ENCODE data around the gene RALGPS1.

Gene RALGPS1, protein sequence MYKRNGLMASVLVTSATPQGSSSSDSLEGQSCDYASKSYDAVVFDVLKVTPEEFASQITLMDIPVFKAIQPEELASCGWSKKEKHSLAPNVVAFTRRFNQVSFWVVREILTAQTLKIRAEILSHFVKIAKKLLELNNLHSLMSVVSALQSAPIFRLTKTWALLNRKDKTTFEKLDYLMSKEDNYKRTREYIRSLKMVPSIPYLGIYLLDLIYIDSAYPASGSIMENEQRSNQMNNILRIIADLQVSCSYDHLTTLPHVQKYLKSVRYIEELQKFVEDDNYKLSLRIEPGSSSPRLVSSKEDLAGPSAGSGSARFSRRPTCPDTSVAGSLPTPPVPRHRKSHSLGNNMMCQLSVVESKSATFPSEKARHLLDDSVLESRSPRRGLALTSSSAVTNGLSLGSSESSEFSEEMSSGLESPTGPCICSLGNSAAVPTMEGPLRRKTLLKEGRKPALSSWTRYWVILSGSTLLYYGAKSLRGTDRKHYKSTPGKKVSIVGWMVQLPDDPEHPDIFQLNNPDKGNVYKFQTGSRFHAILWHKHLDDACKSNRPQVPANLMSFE

DNA sequence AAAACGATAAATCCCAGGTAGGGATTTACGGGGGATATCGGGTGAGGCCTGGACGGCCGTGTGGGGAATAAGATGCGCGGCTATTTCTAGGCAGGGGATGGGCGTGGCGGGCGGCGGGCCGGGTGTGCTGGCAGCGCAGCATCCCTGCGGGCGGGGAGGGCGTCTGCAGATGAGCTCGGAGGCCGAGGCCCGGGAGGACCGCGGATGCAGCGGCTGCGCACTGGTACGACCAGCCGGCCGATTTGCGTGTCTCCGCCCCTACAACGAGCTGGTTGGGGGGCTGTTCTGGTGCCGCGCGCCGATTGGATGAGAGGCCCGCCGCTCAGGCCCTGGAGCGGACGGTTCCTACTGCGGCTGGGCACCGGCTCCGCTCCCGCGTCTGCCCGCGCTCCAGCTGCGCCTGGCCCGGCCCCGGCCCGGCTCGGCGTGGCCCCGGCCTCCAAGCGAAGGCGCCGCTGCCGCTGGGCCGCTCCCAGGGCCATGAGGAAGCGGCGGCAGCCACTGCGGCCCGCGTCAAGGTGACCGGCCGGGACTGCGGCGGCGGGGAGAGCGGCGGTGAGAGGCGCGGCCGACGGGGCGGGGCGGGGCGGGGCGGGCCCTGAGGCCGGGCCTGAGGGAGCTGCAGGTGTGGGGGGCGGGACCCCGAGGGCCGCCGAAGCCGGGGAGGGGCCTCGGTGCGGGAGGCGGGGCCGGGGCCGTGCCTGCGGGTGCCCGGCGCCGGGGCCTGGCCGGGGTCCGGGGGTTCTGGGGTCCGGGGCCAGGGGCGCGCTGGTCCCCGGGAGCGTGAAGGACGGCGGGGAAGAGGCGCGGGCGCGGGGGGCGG, at the start of gene RALGPS1:
RALGPS1 (plus strand) TSS at position 325 of the 823 bp plus-strand sequence. CDS start 47,508 bp downstream, outside the sequence.
- DNase-seq (ENCODE audit: low read depth), result peak; percentile 87

DNA sequence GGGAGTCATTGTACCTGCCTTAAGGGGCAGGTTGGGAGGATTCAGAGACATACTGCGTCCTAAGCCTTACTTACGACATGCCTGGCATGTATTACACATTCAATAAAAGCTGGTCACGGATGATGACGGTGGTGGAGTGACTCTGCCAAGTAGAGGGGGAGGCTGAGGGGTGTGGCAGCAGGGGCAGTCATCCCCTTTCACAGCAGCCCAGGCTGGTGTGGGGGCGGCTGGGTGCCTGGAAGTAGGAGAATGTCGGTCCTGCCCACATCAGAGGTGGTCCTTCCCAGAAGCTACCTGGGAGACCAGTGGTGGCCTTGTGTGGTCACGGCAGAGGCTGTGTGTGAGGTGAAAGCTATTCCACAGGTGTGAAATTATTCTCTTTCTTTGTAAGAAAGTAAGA, 45.2 kb upstream of the RALGPS1 start:
- no peak for DNase-seq (ENCODE audit: low read depth)

DNA sequence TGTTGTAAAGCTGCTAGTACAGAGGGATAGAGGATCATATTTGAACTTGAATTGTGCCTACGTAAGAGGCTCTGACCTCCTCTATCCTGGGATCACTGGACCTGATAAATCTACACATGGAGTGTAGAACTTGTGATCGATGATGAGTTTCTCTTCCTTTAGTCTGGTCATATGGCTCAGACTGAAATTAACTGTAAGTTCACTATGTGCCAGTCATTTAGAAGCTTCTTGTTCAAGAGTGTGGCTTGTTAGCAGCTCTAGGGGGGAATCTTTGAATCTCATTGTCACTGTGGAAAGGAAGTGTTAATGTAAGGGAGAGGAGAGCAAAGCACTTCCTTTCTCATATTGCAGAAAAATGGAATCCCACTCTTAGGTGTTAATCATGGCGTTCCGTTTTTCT, 42.1 kb upstream of the RALGPS1 start:
- no peak for DNase-seq (ENCODE audit: low read depth)

DNA sequence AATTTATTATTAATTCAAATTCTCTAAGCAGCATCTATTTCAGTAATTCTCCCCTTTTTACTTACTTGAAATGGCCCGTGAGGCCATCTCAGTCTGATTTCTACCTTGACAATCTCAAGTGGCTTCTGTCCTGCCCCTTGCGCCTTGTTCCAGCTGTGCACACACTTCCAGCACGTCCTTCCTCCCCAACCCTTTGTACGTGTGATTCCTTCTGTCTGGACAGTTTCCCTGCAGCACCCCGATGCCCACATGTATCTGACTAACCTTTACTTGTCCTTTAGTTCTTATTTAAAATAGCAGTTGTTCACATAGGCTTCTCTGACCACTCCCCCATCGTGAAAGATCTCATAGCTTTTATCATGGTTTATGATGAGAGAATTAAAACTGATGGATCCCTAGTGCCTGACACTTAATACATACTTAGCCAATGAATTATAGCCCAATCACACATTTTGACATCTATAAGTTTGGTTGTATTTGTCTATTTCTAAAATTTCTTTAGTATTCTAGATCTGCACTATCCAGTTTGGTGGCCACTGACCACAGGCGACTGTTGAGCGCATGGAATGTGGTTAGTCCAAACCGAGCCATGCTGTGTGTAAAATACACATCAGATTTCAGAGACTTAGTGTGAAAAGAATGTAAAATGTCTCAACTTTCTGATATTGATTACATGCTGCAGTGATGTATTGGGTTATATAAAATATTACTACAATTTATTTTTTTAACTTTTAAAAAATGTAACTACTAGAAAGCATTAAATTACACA, 39.9 kb upstream of the RALGPS1 start:
- no peak for DNase-seq (ENCODE audit: low read depth)

DNA sequence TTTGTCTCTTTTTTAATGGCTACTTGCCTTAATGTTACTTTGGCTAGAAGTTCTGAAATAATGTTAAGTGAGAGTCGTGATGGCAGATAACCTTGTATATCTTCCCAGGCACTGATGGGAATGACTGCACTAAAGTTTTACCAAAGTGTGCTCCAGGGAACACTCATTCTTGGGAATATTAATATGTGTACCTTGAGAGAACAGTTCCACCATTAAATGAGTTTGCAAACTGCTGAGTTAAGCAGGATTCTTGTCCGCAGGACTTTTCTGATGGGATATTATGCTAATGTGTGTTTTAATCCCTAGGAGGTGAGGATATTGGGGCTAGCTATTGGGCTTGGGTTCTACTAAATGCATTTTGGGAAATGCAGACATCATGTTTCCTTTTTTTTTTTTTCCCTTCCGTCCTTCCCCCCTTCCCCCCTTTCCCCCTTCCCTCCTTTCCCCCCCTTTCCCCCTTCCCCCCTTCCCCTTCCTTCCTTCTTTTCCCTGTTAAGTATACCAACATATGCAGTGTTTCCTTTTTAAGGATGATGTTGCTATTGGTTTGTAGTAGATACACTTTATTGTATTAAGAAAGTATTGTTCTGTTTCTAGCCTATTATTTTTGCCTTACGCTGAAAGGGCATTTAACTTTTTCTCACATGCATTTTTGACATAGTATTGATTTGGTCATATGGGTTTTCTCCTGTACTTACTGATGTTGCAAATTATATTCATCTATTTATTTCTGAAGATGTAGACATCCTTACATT, 38.6 kb upstream of the RALGPS1 start:
- DNase-seq (ENCODE audit: low read depth), result no peak

DNA sequence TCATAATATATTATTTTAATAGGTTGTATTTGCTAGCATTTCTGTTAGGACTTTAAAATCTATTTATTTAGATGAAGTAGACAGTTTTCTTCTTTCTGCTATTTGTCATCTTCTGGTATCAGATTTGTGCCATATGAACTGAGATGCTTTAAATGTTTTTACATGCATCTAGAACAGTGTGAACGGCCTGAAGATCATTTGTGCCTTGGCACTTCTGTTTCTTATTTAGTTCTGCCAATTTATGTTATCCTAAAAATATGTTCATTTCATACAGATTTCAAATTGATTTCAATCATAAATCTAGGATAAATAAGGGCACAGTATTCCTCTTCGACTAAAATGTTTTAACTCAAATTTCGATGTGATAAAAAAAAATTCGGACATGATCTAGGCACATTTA, 38.1 kb upstream of the RALGPS1 start:
- no peak for DNase-seq (ENCODE audit: low read depth)

DNA sequence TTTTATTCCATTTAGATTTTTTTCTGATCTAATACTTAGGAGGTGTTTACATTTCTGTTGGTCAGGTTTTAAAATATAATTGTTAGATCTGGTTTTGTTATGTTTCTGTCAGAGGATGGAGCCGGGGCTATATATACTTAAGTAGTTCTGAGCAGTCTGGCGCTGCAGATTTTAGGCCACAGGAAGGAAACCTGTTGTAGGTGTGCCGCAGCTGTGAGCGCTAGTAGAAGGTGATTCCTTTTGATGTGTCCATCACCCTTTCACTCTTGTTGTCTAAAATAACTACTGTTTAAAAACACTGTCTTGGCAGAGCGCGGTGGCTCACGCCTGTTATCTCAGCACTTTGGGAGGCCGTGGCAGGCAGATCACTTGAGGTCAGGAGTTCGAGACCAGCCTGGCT, 37.2 kb upstream of the RALGPS1 start:
- DNase-seq (ENCODE audit: low read depth), result no peak

DNA sequence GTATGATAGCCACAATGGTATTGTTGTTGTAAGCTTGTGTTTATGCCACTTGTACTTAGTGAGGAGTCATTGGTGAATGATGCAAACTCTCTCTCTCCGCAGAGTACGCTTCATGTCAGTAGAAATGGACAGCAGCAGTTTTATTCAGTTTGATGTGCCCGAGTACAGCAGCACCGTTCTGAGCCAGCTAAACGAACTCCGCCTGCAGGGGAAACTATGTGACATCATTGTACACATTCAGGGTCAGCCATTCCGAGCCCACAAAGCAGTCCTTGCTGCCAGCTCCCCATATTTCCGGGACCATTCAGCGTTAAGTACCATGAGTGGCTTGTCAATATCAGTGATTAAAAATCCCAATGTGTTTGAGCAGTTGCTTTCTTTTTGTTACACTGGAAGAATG, 35.3 kb upstream of the RALGPS1 start:
- DNase-seq (ENCODE audit: low read depth), result no peak

DNA sequence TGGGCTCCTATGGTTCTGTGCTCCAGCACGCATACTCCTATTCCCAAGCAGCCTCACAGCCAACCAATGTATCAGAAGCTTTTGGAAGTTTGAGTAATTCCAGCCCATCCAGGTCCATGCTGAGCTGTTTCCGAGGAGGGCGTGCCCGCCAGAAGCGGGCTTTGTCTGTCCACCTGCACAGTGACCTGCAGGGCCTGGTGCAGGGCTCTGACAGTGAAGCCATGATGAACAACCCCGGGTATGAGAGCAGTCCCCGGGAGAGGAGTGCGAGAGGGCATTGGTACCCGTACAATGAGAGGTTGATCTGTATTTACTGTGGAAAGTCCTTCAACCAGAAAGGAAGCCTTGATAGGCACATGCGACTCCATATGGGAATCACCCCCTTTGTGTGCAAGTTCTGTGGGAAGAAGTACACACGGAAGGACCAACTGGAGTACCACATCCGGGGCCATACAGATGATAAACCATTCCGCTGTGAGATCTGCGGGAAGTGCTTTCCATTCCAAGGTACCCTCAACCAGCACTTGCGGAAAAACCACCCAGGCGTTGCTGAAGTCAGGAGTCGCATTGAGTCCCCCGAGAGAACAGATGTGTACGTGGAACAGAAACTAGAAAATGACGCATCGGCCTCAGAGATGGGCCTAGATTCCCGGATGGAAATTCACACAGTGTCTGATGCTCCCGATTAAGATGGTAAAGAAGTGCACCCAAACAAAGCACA, 34.2 kb upstream of the RALGPS1 start:
- DNase-seq (ENCODE audit: low read depth), result no peak

DNA sequence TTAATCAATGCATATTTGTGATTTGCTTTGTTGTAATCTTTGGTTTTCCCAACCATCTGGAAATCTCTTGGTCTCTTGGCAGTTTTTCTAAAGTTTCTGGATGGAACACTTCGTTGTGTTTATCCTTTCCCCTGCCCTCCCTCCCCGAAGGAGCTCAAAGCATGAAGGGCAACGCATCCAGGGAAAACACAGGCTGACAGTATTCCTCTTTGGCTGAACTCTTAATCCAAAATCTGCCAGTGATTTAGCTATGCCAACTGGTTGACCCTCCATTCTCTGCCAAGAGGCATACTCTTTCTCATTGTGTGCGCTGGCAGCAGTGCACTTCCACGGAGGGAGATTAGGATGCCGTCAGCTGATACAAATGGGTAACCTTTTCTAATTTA, 33.6 kb upstream of the RALGPS1 start:
- DNase-seq (ENCODE audit: low read depth), result no peak

DNA sequence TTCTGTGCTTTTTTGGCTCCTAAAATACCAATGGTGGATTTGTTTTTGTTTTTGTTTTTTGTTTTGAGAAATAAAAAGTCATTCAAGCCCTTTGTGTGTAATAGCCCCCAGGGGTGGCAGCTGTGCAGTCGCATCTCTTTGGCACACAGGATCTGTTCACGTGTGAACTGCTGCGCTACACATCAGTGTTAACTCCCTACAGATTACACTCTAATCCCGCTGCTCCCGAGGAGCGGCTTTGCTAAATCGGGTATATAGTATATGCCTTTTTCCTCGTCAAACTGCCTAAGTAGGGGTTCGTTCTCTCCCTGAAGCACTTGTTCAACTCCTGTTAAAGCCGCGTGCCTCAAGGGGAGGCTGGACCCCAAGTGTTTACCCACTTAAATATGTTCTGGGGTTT, 31.8 kb upstream of the RALGPS1 start:
- no peak for DNase-seq (ENCODE audit: low read depth)

DNA sequence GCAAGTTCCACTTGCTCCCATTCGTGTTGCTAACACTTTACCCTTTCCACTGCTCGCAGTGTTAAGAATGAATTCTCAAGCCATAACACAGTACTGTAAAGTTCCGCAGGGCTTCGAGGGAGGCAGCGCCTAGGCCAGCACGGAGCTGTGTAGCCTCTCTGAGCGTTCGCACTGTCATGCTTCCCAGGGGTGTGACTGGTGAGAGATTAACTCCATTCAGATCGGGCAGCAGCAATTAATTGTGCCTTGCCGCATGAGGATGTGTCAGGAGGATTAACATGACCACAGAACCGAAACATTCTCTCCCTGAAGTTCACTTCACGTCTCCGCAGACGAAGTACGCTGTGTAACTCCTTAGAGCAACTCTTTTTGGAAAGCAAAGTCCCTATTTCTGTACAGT, 30.9 kb upstream of the RALGPS1 start:
- DNase-seq (ENCODE audit: low read depth), result no peak

DNA sequence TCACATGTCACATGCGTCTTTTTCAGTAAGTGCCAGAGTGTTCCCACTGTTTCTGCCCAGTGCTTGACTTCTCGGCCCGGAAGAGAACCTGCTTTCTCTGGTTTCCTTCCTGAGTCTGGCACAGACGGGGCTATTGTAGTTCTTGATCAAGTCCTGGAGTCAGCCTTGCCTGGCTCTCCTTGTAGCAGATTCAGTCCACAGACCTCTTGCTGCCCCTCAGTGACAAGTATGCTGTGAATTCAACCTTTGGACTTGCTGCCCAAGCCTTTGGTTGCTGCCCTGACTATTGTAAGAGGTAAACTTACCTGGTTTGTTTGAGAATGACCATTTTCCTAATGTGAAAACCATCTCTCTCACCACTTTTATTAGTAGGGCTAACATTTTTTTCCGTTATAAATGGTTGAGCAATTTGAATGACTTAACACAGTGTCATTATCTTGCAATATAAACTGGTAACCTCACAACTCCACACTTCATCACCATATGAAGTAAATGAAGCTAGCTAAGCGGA, 29.4 kb upstream of the RALGPS1 start:
- no peak for DNase-seq (ENCODE audit: low read depth)

DNA sequence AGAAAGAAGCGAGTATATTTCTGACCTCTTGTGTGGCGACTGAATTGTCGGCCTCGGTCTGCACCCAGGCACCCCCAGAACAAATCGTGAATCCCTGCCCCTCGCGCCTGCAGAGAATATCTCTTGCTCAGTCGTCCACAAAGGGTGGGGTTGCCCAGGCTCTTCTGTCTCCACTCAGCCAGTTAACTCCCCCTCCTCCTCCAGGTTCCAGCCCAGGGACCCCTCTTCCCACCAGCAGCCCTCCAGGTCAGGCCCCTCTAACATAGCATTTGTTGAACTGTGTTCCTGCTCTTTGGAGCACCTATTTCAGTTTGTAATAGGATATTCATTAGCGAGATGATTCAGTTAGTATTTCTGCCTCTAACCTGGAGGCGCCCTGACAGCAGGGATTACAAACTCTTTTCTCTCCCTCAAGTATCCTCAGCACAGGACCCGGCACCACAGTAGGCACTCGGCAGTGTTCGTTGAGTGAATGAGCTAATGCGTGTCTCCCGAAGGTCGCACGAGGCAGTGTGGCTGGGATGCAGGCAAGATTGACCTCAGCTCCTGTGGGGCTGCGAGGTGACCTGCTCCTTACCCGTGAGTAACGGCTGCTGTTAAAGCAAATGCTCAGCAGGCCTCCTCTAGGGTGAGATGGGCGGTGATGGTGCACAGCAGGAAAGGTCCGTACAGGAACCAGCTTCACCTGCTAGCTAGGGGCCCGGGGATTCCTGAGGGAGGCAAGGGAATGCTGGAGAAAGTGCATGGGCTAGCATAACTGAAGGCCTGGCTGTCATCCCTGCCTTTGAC, 28.4 kb upstream of the RALGPS1 start:
- DNase-seq (ENCODE audit: low read depth), result no peak

DNA sequence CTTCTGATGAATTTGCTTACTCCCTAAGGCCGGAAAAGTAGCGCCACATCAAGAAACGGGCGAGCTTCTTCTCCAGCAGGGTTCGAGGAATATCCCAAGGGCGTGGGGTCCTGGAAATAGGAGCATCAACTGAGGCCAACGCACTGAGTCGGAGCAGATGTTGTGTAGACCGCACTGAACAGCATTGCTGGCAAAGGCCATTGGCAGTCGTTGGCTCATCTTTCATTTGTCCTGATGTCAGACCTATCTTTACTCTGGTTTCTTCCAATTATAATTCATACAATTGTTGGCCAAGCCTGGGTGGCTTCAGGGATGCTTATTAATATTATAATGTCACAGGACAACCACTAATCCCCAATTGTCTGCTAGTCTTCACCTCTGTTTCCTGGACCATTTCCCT, 27.7 kb upstream of the RALGPS1 start:
- no peak for DNase-seq (ENCODE audit: low read depth)

DNA sequence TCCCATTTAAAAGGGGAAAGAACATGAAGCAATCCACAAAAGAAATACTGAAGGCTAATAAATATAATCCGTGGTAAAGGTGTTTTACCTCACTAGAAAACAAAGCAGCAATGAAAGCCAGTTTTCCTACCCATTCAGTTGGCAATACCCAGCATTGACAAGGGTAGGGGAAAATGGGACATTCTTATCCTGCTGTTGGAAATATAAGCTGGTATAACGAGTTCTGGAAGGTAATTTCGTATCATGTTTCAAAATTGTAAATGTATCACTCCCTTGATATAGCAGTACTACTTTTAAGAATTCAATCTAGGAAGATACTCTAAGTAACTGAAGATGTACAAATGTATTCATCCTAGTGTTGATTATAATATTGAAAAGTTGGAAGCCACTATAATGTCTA, 22.9 kb upstream of the RALGPS1 start:
- DNase-seq (ENCODE audit: low read depth), result no peak

DNA sequence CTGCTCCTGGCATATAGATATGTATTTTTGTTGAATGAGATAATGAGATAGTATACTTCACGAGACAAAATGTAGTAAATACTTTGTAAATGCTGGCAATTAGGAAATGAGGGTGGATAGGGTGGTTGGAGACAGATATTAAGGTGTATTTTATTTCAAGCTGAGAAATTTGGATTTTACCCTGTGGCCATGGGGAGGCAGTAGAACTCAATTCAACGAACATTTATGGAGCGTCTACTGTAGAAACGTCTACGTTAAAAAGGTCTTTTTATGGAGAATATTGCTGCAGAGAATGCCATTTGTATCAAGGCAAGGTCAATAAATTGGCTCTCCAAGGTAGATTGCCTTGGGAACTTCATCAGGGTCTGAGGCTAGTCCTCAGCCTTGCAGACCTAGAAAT, 21.5 kb upstream of the RALGPS1 start:
- no peak for DNase-seq (ENCODE audit: low read depth)

DNA sequence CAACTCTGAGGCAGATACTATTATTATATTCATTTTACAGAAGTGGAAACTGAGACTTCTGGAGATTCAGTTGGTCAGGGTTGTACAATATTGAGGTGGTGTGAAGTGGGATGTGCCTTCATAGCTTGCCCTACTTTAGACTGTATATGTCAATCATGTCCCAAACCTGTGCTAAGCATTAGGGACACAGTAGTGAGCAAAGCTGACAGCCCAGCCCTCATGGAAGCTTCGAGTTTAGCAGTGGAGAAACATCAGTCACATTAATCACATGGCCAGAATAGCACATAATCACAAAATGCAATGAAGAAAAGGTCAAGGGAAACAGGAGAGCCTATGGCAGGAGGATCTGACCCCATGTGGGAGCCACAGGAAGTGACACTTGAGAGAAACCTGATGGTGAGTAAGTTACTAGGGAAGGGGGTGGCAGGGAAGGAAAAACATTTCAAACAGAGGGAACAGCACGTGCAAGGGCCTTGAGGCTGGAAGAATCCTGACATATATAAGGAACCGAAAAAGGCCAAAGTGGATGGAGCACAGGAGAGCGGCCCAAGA, 20.5 kb upstream of the RALGPS1 start:
- DNase-seq (ENCODE audit: low read depth), result no peak

DNA sequence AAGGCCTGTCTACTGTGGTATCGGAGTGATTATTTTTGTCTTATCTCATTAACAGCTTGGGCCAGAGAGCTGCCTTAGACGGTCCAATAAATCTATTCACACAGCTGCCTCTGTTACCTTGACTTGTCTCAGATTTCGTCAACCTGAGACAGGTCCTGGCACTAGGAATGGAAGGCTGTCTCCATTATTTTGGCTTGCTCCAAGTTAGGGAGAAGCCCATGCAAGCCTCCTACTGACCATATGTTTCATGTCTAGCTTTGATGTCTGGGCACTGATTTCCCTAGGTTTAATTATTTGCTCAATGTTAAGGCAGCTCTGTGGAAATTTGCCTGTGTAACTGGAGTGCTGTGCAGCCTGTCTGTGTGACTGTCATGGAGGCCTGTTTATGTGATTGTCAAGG, 12.4 kb upstream of the RALGPS1 start:
- DNase-seq (ENCODE audit: low read depth), result no peak

DNA sequence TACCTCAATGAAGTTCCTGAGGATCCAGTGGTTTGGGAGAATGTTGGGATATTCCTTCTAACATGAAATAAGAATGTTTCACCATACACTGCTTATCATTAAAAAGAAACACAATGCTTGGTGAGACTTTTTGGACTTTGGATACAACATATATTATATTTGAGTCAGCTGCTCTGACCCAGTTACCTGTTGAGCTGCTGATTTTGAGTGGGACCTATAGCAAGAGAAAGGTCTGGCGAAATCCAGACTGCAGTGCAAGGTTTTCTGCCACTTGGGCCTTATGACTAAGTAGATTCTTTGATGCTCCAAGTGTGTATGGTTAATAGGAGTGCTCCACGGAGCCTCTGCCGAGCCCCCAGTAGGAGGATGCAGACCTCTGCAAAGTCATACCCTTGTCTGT, 10.0 kb upstream of the RALGPS1 start:
- no peak for DNase-seq (ENCODE audit: low read depth)

All from stimulated activated CD8-positive, alpha-beta memory T cell treated with anti-CD3 and anti-CD28 coated beads, Interleukin-12 subunit alpha, Interleukin-12 subunit beta, amount 100 ng/mL, for 4 hours (primary cell).